SW 1271 (cell line): Measurements from ENCODE around the gene CFAP206.
"Not testable (repeated sequence)": the region's sequence is repeated elsewhere in the genome, so short reads cannot be mapped to it uniquely, and the experiment has no call there.

Experiments
- DNase-seq, 2 experiments: peaks; one replicate each; lab custom pipeline; 2025; lab: John Stamatoyannopoulos, UW

CFAP206 gene

DNA sequence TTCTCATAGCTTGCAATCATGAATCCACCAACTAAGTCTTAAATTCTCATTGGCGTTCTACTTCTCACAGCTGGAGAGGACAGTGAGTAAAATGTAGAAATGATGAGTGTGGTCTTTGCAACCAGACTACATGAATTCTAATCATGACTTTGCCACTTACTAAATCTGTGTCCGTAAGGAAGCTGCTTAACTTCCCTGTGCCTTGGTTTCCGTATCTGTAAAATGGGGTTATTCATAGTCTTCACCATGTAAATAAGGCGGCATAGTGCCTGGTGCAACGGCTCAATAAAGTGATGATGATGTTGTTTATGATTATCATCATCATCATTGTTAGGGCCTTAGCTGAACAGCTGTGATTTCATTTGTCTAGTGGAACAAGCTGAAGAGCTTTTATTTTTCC is 12.6 kb downstream of the CFAP206 start:
- DNase-seq: no peak

DNA sequence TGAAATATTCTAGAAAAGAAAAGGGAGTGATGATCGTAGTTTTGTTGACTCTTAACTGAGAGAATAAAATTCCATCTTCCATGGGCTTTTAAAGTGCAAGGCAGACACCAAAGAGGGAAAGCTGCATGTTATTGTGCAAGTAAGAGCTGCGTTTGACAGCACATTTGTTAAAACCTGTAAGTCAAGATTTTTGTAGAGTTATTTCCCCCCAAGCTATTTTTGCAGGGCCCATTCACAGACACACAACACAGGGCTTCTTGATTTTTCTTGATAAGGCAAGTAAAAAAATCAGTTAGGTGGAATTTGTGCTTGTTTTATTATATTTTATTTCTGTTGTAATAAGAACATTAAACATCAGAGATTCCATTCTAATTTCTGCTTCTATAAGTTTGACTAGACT is 13.8 kb downstream of the CFAP206 start:
- no peak for DNase-seq

DNA sequence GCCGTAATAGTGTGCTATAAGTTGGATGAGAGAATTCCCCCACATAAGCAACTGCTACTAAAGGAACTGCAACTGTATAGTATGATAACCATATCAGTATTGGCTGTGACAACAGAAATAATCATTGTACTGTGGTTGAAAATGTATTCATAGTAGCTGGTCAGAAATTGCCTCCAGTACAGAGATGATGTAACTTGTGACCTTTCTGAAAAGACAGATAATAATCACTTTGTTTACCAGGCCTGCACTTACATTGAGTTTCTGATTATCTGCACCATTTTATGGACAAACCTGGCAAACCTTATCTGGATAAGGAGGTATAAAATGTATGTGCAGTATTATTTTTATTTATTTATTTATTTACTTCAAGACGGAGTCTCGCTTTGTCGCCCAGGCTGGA is 19.0 kb downstream of the CFAP206 start:
- DNase-seq: no peak

DNA sequence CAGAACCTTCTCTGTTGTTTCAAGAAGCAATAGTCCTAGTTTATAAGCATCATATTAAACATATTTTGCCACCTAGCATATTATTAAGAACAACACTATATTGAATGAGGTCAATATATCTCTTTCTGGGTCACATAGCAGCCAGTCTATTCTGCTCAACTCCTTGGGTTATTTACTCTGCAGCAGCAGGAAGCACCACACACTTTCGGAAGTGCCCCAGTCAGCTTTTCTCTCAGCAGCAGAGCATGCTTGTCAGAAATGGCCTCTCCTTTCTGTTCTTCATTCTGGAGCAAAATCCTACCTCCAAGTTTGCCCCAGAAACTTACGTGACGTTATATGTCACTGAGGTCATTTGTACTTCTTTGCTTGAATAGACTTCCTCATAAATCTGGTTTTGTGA is 22.7 kb downstream of the CFAP206 start:
- no peak for DNase-seq

DNA sequence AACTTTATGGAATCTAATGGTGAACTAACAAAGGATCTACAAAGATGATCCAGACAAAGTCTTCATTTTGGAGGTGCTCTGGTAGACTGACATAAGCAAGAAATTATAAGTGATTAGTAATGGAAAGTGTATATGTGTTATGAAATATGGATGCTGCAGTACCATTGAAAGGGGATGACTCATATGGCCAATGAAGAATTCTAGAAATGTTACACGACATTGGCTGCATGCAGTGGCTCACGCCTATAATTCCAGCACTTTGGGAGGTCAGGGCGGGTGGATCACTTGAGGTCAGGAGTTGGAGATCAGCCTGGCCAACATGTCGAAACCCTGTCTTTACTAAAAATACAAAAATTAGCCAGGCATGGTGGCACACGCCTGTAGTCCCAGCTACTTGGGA is 23.5 kb downstream of the CFAP206 start:
- no peak for DNase-seq

DNA sequence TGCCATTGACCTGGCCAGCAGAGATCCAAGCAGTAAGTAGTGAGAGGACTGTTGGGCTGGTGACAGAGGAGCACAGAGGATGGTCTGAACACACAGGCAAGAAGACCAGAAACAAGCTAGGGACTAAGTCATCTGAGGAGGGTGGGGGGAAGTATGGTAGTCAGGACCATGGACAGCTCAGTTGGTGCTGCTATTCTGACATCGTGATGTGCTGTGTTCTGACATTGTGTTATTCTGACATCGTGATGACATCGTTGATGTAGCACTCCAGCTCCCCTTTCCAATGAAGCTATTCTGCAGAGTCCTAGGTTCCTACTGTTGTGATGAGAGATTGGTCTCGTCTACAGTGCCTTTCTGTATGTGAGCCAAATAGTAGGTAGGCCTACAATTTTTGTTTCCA is 28.7 kb downstream of the CFAP206 start:
- peak in 1 of 2 experiments; percentile 6 for DNase-seq

DNA sequence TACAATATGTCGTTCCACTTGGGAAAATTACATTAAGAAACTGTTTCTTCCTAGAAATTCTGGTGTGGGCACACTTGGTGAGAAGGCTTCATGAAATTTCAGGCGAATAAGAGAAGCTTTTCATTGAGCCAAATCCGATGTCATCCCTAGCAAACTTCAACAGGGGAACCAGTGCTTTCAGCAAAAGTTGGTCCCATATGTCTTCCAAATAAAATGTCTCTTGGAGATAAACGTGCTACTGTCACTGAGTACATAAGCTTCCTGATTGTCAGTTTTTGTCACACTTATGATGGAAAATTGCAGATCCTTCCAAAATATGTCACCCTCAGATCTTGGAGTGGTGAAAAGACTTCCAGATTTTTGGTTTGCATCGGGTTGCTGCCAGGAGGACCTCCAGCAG is 33.9 kb downstream of the CFAP206 start:
- no peak for DNase-seq

DNA sequence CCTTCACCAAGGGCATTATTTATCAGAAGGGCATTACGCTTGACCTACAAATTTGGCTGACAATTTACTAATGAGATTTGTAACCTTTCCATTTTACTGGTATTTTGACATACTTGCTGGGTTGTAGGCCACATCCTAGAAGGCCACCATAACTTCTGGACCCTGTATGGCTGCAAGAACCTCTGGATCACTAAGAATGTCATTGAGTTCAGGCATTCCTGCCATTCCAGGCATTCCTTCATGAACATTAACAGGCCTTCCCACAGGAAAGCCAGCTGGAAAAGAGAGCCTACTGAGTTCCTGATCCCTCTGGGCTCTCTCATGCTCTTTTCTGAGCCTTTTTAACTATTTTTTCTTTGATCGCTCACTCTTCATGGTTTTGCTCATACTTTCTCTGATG is 36.6 kb downstream of the CFAP206 start:
- DNase-seq: no peak

DNA sequence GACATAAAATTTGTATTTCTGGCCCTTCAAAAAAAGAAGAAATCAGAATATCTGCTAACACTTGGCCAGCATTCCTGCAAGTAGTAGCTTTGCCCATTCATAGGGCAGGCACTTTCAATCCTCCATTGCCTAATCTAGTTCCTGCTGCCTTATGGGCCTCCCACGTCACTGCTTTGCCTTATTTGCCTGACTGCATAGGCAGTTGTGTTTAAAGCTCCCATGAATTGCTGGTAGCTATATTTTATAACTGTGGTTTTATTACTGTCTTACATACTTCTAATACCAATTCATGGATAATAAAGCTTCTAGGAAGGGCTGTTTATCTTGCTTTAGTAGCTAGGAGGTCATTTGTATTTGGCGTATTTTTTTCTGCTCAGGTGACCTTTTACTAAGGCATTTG is 57.3 kb downstream of the CFAP206 start:
- no peak for DNase-seq

DNA sequence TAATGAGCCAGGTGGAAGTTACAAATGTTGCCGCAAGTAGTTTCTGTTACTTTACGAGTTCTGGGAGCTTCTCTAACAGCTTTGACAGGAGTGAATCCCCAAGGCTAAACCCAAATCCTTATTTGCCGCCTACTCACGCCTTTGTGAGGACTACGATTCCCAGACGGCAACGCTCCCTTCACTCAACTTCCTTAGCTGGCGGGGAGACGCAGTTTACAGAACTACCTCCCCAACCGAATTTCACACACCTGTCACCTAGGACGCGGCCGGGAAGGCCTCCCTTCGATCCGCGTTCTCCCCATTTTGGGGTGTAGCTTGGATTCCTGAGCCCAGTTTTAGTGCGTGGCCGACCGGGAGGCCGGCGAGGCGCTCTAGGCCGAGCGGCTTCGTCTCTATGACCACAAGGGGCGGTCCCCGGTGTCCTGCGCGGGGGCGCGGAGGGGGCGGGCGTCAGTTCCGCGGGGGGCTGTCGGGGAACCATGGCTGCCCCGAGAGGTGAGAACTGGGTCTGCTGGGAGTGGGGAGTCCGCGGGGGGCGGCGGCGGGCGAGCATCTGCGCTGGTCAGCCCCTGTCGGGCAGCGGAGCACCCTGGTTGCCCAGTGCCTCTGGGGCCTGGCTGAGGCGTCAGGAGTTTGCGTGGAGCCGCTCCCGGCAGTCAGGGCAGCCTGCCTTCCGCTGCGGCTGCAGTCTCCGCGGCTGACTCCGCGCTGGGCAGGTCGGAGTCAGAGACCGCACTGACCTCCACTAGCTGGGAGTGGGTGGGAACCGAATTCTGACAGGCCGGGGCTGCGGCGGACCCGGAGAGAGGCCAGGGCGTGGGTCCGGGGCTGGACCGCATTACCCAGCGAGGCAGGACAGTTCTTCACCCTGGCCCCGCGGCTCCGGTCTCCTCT is 65.0 kb downstream of the CFAP206 start, which contains the start of gene SLC35A1:
SLC35A1 (plus strand) TSS at position 450 of the 894 bp plus-strand sequence; CDS start at position 480, 30 bp downstream.
- peak; percentile 42 to 83 for DNase-seq

DNA sequence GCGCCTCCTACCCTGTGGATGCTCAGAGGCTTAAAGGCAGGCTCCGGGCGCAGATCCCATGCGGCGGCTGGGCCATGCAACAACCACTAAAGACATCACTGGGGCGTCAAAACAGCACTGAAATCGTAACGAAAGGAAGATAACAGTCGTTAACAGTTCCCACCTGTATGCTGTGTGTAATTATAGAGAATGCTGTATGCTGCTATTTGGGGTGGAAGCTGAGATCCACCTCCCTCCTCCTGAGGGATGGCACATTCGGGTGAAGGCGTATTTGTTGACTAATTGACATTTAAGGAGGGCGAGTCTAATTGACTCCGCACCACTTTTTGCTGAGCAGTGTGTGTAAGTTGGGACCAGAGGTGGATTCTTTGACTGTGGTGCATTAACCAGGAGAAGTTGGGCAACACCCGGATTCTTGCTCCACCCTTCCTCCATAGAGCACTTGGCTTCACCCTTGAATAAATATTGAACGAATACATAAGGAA is 65.7 kb downstream of the CFAP206 start:
- DNase-seq: peak in 1 of 2 experiments; percentile 67

DNA sequence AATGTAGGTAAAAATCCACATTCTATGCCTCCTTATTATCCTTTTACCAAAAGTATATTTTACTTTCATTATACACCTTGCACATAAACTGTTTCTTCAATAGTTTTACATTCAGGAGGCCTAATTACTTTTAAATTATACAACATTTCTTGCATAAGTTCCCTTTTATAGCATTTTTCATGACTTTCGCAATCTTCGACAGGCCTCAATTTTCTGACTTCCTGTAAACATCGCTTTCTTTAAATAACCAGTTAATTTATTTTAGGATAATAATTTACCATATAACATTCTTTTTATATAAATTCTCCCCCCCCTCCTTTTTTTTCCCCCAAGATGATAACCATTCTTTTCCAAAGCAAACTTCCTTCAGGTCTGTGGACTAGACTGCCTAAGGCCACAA is 74.2 kb downstream of the CFAP206 start:
- no peak for DNase-seq

DNA sequence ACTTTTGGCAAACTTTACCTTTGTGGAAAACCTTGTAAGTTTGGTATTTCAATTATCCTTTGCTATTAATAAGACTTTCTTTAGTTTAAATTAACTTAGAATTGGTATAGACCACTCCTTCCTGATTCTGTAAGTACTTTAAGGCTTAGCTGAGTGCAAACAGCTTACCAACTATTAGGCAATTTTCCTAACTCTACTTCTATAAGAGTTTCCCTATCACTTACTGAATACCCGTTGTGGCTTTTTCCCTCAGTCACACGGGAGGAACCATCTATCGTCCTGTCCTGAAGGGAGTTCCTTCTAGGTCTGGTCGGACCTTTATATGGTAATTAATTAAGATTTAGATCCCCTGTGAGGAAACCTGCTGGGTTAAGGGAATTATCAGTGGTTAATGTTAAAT is 74.6 kb downstream of the CFAP206 start:
- no peak for DNase-seq

DNA sequence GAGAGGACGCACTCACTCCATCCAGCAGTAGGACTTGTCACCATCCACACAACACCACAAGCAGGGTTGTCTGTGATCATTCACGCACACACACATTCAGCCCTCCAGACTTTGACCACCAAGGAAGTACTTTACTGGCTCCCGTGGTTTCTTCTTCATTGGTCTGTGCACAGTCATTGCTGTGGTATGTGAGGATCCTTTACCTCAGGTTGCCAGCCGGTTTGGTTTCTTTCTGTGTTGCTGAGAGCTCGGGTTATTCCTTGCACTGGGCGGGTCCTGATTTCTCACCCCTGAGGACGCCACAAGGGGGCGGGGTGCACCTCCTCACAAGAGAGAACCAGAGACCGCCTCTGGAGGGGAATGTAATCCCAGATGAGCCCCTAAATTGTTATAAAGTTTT is 76.2 kb downstream of the CFAP206 start:
- no peak for DNase-seq

DNA sequence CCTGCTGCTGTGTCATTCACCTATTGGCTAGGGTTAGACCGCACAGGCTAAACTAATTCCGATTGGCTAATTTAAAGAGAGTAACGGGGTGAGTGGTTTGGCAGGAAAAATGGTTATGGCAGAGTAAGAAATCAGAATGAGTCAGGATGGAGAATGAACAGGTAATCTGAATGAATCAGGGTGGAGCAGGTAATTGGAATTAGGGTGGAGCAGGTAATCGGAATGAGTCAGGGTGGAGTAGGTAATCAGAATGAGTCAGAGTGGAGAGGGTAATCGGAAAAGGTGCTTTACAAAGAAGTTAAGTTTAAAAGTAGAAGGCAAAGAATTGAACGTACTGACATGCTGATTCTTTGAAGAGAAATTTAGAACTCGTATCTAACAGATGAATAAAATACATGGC is 76.7 kb downstream of the CFAP206 start:
- DNase-seq: no peak

DNA sequence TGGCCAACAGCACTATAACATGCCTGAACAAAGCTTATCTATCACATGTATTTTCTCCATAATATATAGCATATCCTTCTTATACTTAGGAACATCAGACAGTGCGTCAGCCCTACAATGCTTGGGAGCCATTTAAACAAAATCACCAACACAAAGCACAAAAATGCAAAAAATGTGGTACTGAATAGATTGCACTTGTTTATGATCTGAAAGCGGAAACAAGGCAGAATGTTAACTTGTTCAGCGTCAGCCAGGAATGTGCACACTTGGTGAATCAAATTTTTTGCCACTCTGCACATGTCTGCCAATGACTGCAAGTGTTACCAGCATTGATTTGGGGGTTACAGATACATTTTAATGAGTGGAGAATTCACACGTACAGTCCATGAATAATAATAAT is 79.8 kb downstream of the CFAP206 start:
- DNase-seq: no peak

DNA sequence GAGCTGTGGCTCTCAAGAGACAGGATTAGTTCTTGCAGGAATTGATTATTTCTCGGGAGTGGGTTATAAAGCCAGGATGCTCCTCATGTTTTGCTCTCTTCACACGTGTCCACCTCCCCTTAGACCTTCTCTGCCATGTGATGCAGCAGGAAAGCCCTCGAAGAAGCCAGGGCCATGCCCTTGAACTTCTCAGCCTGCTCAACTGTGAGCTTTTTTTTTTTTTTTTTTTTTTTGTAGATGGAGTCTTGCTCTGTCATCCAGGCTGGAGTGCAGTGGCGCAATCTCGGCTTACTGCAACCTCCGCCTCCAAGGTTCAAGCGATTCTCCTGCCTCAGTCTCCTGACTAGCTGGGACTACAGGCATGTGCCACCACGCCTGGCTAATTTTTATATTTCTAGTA is 81.6 kb downstream of the CFAP206 start:
- DNase-seq: not testable (repeated sequence)

DNA sequence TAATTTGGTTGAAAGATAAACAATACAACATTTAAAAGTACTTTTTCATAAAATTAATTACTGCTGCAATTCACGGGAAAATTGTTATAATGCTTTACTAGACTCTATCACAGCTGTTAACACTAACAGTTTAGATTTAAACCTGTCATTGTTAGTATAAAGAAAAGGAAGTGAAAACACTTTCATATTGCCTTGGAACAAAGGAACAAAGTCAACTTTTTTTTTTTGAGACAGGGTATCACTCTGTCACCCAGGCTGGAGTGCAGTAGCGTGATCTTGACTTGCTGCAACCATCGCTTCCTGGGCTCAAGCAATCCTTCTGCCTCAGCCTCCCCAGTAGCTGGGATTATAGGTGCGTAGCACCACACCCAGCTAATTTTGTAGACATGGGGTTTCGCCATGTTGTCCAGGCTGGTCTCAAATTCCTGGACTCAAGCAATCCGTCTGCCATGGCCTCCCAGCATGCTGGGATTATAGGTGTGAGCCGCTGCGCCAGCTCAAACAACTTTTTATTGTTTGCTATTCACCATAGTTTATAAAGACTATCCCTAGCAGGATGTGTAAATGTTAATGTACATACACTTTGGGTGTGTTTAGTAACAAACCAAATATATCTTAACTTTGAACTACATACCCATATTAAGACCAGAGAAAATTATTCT is 87.1 kb downstream of the CFAP206 start:
- no peak for DNase-seq

DNA sequence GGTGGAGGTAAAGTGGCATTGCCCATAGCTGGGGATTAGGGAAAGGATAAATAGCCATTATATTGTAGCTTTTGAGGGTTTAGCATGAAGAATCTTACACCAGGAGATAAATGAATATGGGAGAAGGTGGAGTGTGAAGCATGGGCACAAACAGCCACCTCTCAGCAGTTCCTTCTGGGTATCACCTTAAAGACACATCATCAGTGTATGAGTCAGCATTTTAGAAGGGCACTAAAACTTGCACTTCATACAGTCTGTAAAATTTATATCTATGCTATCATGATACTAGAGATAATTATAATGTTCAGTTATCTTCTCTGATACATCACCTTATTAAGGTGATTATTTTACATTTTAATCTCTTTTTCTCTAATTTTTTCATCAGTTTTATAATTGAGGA is 90.3 kb downstream of the CFAP206 start:
- no peak for DNase-seq

DNA sequence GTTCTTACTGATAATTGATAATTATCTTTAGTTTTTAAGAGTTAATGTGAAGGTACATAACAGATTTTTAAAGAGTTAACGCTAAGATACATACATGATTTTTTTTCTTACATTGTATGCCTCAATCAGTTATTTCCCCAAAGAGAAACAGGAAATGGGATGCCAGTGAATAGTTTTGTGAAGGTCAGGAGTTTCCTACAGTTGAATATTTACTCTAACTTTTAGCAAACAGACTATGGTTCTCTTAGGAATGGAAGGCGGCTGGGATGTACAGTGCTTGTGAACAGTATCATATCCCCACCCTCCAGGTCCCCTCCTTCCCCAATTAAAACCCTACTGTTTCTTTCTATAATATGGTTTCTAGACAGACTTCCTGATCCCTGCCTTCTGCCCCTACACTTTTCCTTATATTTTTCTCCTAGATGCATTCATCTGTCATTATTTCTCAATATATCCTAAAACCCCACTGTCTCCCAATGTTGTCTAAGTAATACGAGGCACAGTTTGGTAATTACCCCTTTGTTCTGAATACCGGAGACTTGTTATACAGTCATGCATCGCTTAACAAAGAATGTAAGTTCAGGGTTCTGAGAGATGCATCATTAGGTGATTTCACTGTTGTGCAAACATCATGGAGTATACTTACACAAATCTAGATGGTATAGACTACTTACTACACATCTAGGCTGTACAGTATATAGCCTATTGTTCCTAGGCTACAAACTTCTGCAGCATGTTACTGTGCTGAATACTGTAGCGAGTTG is 94.2 kb downstream of the CFAP206 start:
- no peak for DNase-seq

DNA sequence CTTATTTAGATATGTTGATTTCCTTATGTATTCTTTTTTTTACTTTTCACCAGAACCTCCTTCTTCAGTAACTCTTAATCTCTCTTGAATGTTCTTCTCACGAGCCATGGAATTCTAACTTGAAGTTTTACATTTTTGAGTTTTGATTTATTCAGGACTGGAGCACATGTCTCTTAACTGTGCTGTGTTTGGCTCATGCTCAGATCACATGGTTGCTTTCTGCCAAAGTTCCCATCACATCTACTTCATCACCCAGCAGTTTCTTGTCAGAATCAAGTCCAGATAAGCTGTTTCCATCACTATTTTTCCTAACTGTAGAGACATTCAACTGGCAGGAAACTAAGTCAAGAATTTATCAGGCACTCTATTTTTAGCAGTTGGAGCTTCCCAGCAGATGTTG is 96.7 kb downstream of the CFAP206 start:
- DNase-seq: no peak
